HG03135 (cell line): Measurements from ENCODE around the gene CCDC148.
A peak's percentile ranks its signal among the peaks of the same experiment; 100 is the strongest.
"Not testable (repeated sequence)": the region's sequence is repeated elsewhere in the genome, so short reads cannot be mapped to it uniquely, and the experiment has no call there.

ENCODE experiments used
- ATAC-seq: cut with Tn5 transposase; IDR thresholded peaks from one replicate; pipeline ENCODE4 v1.9.1; 2021; ENCODE audit warnings: mild to moderate bottlenecking, moderate library complexity; ENCODE audit not compliant: unreplicated experiment

Gene CCDC148

DNA sequence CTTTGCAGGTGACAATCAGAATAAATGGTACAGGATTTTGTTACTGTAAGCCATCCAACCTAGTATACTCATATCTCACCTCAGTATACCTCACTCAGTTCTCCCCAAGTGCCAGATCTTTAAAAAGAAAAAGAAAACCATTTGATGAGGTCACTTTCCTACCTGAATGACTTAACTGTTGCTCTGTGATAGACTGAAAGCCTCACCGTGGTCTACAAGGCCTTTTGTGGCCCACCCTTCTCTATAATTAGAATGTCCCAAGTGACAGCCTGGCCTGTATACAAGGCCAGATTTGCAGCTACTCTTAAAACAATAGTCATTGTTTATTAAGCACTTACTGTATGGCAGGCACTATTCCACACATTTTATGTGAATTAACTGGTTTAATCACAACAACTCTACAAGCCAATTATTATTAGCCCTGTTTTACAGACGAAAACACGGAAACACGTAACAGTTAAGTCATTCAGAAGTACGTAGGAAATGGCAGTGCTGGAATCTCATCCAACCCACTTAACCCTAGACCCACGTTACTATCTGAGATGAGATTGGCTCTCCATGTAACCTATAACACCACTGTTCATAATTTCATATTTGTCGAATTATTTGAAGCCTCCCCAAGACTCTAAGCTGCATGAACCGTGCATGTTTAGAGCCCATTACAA lies 28.5 kb upstream of the CCDC148 start:
- ATAC-seq = peak; percentile 50

GRCh38 chr2:158482594-158482993 lies 26.0 kb upstream of the CCDC148 start:
- no peak for ATAC-seq

- ATAC-seq = no peak
Measured at GRCh38 chr2:158481116-158481515, 24.6 kb upstream of the CCDC148 start.

DNA sequence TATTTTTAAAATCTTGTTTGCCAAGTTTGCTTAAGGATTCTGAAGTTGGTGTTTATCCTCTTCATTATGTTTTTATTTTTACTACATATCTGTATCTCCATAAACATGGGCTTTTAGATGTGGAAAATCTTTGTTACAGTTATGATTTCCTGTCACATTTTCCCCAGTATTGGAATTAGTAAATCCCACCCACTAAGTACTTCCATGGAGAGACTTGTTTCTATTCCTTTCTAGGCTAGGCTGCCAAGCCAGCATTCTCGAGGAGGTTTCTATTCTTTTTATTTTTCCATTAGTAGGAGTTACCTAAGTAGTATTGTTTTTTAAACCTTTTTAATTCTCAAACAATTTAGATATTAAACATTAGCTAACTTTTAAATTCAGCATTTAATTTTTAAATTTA lies 22.3 kb upstream of the CCDC148 start:
- no peak for ATAC-seq

- ATAC-seq = no peak
Measured at GRCh38 chr2:158478237-158478636, 21.7 kb upstream of the CCDC148 start.

DNA sequence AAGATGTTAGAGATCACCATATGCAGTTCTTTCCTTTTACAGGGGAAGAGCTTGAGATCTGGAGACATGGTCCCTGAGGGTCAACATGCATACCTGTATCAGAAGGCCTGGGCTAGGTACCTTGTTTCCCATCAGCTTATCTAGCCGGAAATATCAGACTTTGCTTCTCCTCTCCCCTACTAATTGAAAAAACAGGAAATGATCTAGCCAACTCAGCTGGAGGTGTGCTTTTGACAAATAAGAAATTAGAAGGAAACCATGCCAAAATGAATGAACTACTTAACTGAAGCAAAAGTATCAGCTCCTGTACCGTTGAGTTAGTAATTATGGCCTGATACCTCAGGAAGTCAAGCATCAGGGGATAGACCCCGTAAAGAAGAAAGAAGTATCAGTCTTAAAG lies 20.6 kb upstream of the CCDC148 start:
- no peak for ATAC-seq

DNA sequence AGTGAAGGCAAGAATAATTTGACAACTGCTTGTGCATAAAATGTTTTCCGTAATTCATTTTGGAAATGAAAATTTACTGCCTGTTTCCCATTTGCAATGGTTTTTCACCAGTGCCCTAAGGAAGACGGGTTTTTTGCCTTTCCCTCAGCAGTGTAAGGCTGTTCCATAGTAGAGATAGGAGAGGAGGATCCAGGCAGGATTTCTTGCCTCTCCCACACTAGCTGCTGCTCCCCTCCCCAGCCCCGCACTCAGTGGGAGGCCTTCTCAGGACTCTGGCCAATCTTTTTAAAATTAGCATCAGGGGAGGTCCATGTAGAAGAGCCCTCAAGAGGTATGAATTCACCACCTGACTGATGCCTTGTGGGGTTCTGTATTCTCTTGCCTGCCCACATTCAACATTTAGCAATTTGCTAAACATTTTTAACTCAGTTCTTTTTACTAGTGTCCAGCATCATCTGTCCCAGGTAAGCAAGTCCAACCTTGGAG lies 18.0 kb upstream of the CCDC148 start:
- not testable (repeated sequence) for ATAC-seq

- no peak for ATAC-seq
Measured at GRCh38 chr2:158473719-158474392, 17.3 kb upstream of the CCDC148 start.

GRCh38 chr2:158473300-158473699 lies 16.7 kb upstream of the CCDC148 start:
- ATAC-seq = not testable (repeated sequence)

DNA sequence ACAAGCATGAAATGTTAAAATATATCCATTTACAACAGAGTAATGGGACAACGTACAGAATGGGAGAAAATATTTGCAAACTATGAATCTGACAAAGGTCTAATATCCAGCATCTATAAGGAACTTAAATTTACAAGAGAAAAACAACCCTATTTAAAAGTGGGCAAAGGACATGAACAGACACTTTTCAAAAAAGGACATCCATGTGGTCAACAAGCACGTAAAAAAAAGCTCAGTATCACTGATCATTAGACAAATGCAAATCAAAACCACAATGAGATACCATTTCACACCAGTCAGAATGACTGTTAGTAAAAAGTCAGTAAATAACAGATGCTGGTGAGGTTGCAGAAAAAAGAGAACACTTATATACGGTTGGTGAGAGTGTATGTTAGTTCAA lies 16.3 kb upstream of the CCDC148 start:
- ATAC-seq = not testable (repeated sequence)

GRCh38 chr2:158467248-158467647 lies 10.7 kb upstream of the CCDC148 start:
- ATAC-seq = no peak

- ATAC-seq = peak; percentile 64
Measured at GRCh38 chr2:158464426-158465281, 8.1 kb upstream of the CCDC148 start.

- no peak for ATAC-seq
Measured at GRCh38 chr2:158463496-158464095, 7.0 kb upstream of the CCDC148 start.

DNA sequence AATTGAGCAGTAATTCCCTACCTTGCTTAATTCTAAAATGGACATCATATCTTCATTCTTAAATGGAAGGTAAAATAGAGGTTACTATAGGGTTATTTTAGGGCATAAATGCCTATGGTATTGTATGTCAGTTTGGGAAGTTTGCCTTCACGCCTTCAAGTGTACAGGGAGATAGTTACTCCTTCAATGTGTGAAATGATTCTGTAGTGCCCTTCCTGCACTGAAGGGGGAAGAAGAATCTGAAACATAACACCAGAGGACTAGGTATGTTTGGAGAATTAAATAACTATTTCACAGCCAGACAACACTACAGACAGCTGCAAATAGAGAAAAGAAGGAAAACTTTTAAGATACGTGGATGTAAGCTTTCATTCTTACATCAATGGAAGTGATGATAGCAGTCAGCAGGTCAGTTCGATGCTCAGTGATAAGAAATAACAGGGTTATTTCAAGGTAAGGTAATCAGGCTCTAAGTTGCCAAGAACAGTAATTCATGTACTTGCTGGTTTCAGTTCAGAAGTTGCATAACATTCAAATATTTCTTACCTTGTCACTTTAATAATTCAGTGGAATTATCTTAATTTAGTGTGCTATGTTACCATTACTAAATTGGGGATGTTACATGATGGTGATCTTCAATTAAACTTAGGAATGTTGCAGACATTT lies 4.2 kb upstream of the CCDC148 start:
- no peak for ATAC-seq

DNA sequence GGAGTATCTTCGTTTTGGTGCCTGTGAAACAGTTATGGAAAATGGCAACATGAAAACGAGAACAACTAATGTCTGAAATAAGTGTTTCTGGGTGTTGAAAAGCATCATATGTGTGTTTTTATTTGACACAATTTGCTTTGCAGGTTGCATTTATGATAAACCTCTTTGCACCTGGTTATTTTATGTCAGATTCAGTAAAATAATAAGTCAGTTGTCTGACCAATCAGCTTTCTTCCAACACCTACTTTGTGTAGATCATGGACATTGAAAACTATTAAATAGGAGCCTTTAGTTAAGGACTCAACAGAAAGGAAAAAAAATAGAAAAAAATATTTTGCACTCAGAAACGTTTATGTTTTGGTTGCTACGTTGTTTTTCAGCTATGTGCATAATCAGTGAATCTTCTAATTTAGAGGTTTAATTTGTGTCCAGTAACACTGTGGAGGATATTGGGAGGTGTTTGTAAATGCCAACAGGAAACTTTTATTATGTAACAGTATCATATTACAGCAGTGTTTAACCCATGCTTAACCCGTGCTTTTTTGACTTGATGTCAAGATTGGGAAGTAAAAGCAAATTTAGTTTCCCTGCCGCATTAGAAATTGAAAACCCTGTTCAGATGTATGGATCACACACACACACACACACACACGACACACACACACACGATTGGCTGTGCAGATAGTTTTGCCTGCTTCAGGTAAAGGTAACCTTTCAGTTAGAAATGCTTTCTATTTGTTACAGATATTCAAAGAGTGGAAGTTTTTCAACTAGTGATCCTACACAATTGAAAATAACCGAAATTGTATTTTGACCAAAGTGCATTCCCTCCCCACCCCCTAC lies 2.8 kb upstream of the CCDC148 start:
- no peak for ATAC-seq

- ATAC-seq = no peak
Measured at GRCh38 chr2:158458617-158458920, 2.0 kb upstream of the CCDC148 start.

DNA sequence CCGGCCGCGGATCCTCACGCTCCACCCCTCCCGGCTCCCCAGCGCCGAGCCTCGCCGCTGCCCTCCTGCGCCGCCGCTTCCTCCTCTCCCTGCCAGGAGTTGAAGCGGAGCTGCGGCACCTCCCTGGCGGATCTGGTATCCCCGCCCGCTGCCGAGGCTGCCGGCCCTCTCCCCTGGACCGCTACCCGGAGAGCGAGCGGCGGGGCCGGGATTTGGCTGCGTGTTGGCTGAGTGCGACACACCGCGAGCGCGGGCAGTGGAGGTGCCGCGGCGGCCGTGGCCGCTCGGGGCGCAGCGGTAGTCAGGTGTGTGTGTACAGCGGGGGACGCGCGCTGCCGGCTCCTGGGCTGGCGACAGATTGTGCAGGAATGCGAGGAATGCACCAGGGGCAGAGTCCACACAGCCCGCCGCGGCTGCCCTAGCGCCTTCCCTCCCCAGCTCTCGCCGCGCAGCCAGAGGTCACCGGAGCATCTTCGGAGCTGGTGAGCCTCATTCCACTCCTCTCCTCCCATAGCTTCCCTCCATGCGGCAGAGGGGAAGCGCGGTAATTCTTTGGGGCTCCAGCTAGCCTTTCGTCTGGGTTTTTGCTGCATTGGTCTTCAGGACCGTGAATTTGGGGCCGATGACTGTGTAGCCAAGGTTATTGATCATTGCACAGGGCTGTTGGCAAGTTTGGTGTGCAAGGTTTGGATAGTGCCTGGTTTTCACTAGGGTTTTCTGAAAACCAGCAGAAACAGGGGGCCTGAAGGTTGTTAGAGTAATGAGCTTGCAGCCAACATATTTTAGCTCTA lies 1.5 kb upstream of the CCDC148 start:
- peak; percentile 53 for ATAC-seq

DNA sequence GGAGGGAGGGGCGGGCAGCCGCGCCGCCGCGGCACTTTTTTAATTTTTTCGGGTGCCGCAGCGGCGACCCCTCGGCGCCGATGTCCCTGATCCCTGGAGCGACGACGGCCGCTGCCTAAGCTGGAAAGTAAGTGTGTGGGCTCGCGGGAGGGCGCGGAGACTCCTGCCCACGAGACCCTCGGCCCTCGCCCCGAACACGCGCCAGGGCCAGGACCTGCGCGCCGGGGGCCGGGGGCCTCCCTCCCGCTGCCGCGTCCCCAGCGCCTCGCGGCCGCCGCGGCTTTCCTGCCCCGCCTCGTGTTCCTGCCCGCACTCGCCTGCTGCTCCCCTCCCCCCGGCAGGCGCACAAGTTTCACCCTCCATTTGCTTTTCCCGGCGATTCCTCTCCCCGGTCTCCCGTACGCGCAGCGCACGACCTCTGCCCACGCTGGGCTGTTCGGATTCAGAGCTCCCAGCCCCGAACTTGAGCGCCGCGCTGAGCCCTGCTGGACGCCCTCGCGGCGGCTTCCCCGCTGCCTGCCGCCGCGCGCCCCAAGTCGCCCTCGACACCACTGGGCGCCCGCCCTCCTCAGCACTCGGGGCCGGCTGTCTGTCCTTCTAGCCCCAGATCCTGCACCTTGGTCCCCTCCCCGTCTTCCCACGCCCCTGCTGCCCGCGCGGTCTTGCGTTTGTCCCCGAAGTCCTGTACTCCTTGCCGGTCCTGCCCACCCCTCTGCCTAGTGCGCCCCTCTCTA lies 706 bp upstream of the CCDC148 start:
- peak; percentile 42 for ATAC-seq
